Mucosa of stomach (tissue), 1 donor: ENCODE data around the gene NCAM2.

Experiments
- H3K27me3 ChIP-seq: one replicate; pipeline ENCODE4 v1.7.0; 2013; ENCODE audit warnings: mild to moderate bottlenecking, low read length; ENCODE audit not compliant: control insufficient read depth, insufficient read depth
- H3K36me3 ChIP-seq: one replicate; pipeline ENCODE4 v1.7.0; 2013; ENCODE audit warnings: low read length; ENCODE audit not compliant: control insufficient read depth, insufficient read depth
- H3K4me1 ChIP-seq: one replicate; pipeline ENCODE4 v1.7.0; 2013; ENCODE audit warnings: mild to moderate bottlenecking, low read length; ENCODE audit not compliant: control insufficient read depth, insufficient read depth
- H3K4me3 ChIP-seq: one replicate; pipeline ENCODE4 v1.7.0; 2013; ENCODE audit warnings: low read length
- H3K9ac ChIP-seq: one replicate; pipeline ENCODE4 v1.7.0; 2013; ENCODE audit warnings: mild to moderate bottlenecking, low read length, moderate library complexity
- H3K9me3 ChIP-seq: one replicate; pipeline ENCODE4 v1.7.0; 2013; ENCODE audit warnings: mild to moderate bottlenecking, low read length, moderate library complexity; ENCODE audit not compliant: control insufficient read depth
- donor health status: Pancreatic carcinoma.

The NCAM2 gene

DNA sequence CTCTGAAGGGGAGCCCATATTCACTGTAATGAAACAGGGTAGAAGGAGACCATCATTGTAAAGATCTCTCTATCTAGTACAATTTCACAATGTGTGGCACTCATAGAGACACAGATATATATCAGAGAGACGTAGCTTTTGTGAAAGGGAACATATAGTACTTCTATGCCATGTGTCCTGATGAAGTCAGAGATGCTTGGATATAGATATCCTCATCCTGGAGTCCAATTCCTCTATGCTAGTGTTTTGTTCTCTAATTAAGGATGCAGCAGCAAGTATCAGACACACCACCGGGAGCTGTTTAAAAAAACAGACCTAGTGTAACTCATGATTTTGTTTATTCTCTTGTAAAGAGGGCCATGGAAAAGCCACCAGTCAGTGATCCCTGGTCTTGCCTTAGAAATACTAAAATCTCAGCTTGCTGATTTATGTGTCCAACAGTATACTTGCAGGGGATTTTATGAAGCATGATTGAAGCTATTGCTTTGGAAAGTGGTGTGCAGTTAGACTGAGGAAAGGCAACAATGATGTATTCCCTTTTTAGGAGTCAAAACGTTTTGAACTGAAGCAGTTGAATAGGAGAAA, 2.5 kb downstream of the NCAM2 start:
- H3K4me3 ChIP-seq, result no peak overlapping the region
- H3K9me3 ChIP-seq, result no peaks in the 10 kb centered on the region
- H3K27me3 ChIP-seq, result peaks cover 14% of the 10 kb centered on the region
- H3K4me1 ChIP-seq, result peaks cover 10% of the 10 kb centered on the region
- H3K9ac ChIP-seq, result no peak overlapping the region
- H3K36me3 ChIP-seq, result no peaks in the 10 kb centered on the region

DNA sequence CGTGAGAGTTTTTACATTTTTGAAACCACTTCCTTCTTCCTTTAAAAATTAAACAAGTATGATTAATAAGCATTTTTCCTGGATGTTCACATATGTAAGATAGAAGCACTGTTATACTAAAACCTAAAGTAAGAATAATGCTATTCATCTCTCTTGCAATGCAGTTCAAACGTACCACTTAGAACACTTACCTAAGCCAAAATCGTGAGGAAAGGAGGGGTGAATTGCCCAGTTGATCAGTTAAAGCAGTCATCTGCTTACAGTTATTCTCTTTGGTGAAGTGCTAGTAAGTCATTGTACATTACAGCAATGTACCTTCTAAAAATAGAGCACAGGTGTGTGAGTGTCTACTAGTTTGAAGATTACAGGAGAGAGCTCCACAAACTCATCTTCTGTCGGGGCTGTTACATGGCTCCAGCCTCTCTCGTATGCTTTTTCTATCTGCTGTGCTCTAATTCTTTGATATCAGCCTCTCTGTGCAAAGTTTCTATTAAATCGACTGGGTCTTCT, 3.4 kb downstream of the NCAM2 start:
- H3K36me3 ChIP-seq, result no peaks in the 10 kb centered on the region
- H3K27me3 ChIP-seq, result peaks cover 14% of the 10 kb centered on the region
- H3K9me3 ChIP-seq, result no peaks in the 10 kb centered on the region
- H3K4me3 ChIP-seq, result no peak overlapping the region
- H3K4me1 ChIP-seq, result peaks cover 10% of the 10 kb centered on the region
- H3K9ac ChIP-seq, result no peak overlapping the region

DNA sequence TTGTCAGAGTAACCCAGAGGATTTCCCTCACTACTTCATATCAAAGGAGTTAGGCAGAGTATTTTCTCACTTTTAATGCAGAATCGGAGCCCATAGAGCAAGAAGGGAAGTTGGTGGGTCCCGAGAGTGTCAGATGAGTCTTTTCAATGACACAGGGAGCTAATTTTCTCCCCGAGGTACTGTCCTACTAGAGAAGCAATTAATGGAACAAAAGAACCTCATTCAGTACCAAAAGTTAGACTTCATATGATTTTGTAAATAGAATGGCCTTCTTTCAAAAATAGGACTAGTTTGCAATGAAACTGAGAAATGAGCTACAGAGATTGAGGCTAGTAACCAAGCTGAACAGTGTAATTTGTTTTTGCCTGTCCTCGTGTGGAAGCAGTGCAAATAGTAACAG, 3.9 kb downstream of the NCAM2 start:
- H3K27me3 ChIP-seq, result peaks cover 9% of the 10 kb centered on the region
- H3K9ac ChIP-seq, result no peak overlapping the region

DNA sequence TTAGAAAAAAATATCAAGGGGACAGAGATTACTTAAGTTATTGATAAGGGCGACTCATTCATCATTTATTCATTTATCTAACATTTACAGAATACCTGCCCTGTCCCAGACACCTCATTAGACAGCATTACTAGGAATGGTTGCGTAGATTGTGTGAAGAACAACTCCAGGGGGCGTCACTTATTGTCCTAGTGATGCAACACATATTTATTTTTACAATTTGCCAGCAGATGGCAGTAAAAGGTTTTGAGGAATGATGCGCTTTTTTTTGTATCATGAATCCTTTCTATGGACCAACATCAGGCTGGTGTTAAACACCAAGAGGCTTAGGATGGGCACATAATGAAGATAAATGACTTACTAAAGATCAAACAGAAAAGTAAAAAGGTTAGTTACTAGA, 5.5 kb downstream of the NCAM2 start:
- no peaks in the 10 kb centered on the region for H3K36me3 ChIP-seq
- H3K4me3 ChIP-seq, result no peak overlapping the region
- H3K9me3 ChIP-seq, result no peaks in the 10 kb centered on the region
- no peak overlapping the region for H3K9ac ChIP-seq
- no peaks in the 10 kb centered on the region for H3K27me3 ChIP-seq
- no peaks in the 10 kb centered on the region for H3K4me1 ChIP-seq

More for the DNA sequence above, 3.9 kb downstream of the NCAM2 start:
- Histone ChIP-seq H3K36me3 (no peaks in the 10 kb centered on the region), H3K9me3 (no peaks in the 10 kb centered on the region), H3K4me3 (no peak overlapping the region), H3K4me1 (peaks cover 8% of the 10 kb centered on the region)

DNA sequence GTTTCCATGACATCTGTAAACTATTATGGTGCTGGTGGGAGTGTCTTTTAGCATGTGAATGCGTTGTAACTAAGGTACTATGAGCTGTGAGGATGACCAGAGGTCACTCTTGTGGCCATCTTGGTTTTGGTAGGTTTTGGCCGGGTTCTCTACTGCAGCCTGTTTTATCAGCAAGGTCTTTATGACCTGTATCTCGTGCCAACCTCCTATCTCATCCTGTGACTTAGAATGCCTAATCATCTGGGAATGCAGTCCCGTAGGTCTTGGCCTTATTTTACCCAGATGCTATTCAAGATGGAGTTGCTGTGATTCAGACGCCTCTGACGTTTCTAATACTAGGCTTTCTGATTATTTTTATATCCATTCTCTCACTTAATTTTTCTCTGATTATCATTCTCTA, 9.4 kb downstream of the NCAM2 start:
- Histone ChIP-seq H3K4me3 (no peak overlapping the region), H3K27me3 (no peaks in the 10 kb centered on the region), H3K36me3 (no peaks in the 10 kb centered on the region), H3K9ac (no peak overlapping the region), H3K4me1 (no peaks in the 10 kb centered on the region), H3K9me3 (no peaks in the 10 kb centered on the region)

DNA sequence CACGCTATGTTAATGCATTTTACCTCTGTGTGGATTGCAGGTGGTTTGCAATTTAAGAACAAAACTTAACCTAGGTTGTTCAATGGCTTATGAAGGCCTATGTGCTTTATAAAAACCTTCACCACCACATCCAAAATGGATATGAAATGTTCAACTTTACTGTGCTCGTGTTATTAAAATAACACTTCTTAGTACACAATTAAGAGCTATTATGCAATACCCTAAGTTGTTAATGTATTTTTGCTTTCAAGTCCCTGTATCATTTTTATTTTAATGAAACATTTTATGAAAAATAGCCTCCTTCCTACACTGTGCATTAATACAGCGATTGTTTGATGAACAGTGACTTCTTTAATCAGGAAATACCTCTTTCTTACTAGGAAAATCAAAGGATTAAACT, 12.0 kb downstream of the NCAM2 start:
- Histone ChIP-seq H3K4me3 (no peak overlapping the region), H3K9me3 (no peaks in the 10 kb centered on the region), H3K9ac (no peak overlapping the region), H3K27me3 (no peaks in the 10 kb centered on the region), H3K4me1 (no peaks in the 10 kb centered on the region), H3K36me3 (no peaks in the 10 kb centered on the region)

DNA sequence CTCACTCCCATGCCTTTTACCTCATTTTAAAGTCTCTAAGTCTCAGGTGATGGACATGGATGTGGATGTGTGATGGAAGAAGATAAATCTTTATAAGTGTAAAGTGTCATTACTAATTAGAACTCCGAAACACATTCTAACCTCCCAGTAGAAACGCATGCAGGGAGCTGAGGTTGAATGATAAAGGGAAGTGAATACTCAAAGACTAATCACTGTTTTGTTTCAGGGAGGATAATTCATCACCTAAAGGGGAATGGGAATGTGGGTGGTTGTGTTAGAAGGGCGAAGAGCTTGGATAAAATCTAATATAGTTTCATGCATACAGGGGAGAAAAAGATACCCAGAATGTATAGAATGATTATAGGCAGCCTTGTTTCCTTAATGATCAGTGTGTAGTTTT, 12.5 kb downstream of the NCAM2 start:
- no peaks in the 10 kb centered on the region for H3K4me1 ChIP-seq

DNA sequence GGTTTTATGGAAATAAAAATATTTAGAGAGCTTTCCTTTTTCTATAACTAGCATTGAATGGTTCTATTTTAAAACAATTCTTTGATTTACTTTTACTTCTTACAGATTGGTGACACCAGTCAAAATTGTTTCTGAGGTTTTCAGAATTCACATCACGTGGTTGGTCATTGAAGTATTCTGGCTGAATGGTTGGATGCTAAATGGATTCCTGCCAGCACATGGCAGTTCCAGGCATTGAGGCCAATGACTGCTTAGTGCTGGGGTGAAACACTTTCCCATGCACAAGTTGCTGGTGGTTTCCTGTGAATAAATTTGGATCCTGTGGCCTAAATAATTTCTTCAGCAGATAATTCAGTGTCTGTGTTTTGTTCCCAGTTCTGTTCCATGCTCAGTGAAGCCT, 20.6 kb downstream of the NCAM2 start:
- H3K9me3 ChIP-seq, result no peaks in the 10 kb centered on the region
- no peaks in the 10 kb centered on the region for H3K27me3 ChIP-seq
- H3K4me1 ChIP-seq, result no peaks in the 10 kb centered on the region
- no peak overlapping the region for H3K4me3 ChIP-seq
- H3K36me3 ChIP-seq, result no peaks in the 10 kb centered on the region
- no peak overlapping the region for H3K9ac ChIP-seq

More for the DNA sequence above, 12.5 kb downstream of the NCAM2 start:
- Histone ChIP-seq H3K9ac (no peak overlapping the region), H3K9me3 (no peaks in the 10 kb centered on the region), H3K27me3 (no peaks in the 10 kb centered on the region), H3K36me3 (no peaks in the 10 kb centered on the region), H3K4me3 (no peak overlapping the region)

DNA sequence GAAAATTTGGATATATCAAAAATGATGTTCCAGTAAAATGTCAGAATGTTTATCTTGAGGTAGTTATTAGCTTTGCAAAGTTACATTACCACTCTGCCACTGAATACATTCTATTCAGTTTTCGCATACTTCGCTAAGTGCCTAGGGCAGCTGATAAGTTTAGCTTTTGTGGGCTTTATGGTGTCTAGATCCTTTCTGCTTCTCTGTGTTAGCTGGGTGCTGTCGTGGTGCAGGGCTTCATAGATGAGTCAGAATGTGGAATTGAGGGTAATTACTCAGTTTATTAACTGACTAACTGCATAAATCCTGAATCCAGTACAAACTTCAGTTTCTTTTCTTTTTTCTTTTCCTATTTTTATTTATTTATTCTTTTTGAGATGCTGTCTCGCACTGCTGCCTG, 21.5 kb downstream of the NCAM2 start:
- Histone ChIP-seq H3K36me3 (no peaks in the 10 kb centered on the region), H3K4me3 (no peak overlapping the region), H3K4me1 (no peaks in the 10 kb centered on the region), H3K27me3 (no peaks in the 10 kb centered on the region), H3K9ac (no peak overlapping the region), H3K9me3 (no peaks in the 10 kb centered on the region)

DNA sequence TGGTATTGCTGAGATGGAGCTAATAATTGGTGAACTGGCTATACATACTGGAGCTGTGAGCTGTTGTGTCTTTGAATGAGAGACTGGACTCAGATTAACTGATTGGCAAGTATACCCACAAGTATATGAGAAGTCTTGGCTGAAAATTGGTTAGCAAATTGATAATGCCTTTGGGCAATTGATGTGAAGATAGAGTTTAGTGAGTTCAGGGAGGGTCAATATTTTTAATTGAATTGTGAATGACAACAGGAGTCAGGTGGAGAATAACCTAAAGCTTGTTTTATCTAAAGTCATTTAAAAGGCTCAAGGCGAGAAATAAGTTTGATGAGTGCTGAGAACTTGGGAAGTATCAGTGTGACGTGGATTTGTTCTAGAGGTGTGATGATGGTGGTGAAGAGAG, 27.5 kb downstream of the NCAM2 start:
- Histone ChIP-seq H3K4me3 (no peak overlapping the region), H3K27me3 (no peaks in the 10 kb centered on the region), H3K9ac (no peak overlapping the region), H3K4me1 (no peaks in the 10 kb centered on the region), H3K9me3 (no peaks in the 10 kb centered on the region), H3K36me3 (no peaks in the 10 kb centered on the region)

DNA sequence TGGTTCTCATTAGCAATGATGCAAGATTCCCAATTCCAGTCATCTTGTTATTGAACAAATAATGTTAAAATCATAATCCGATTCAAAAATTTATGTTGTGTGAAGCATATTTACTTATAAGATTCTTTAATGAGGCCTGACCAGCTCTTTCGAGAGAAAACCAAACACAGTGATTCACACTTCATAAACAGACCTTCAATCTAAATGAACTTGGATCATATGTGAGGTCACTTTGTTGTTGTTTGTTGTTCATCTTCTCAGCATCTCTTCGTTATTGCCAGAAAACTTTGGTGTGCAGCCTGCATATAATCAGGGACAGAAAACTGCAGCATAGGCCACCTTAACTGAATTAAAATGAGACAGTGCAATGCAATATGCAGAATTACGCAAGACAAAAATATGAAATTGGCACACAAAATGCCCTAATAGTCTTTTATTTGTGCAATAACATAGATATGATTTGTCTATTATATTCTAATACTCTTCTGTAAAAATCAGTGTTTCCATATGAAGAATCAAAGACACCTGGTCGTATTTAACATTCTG, 30.1 kb downstream of the NCAM2 start:
- H3K9ac ChIP-seq, result no peak overlapping the region
- H3K36me3 ChIP-seq, result no peaks in the 10 kb centered on the region
- H3K4me1 ChIP-seq, result no peaks in the 10 kb centered on the region
- H3K27me3 ChIP-seq, result no peaks in the 10 kb centered on the region
- no peaks in the 10 kb centered on the region for H3K9me3 ChIP-seq
- no peak overlapping the region for H3K4me3 ChIP-seq

DNA sequence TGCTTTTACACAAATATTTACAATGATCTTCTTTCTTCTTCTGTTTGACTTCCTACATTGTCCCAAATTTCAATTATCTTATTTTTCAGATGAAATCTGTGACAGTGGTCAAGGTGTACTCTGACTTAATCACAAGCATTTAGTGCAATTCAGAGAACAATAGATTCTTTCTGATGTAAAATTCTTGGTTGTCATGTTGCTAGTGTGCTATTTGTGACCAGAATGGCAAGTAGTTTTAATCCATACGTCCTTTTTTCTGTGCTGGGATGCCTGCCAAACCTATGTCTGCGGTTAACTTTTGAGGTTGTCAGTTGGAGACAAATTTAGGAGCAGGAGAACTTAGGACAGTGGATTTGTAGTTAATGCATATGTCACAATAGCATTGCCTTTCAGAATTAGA, 31.0 kb downstream of the NCAM2 start:
- H3K9ac ChIP-seq, result no peak overlapping the region
- no peaks in the 10 kb centered on the region for H3K36me3 ChIP-seq
- H3K27me3 ChIP-seq, result no peaks in the 10 kb centered on the region
- no peak overlapping the region for H3K4me3 ChIP-seq
- no peaks in the 10 kb centered on the region for H3K4me1 ChIP-seq
- no peaks in the 10 kb centered on the region for H3K9me3 ChIP-seq

DNA sequence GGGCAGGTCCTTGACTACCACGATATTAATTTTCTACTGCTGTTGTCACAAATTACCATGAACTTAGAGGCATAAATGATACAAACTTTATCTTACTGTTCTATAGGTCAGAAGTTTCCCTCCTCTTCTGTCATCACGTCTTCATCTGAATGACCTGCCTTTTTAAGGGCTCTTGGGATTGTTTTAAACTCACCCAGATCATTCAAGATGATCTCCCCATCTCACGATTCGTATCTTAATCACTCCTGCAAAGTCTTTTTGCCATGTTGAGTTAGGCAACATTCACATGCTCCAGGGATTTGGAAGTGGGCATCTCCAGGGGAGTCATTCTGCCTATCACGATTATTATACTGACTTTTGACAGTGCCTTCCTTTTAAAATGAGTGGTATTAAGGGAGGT, 32.1 kb downstream of the NCAM2 start:
- H3K27me3 ChIP-seq, result no peaks in the 10 kb centered on the region
- H3K4me3 ChIP-seq, result no peak overlapping the region
- no peak overlapping the region for H3K9ac ChIP-seq
- H3K4me1 ChIP-seq, result no peaks in the 10 kb centered on the region
- H3K9me3 ChIP-seq, result no peaks in the 10 kb centered on the region
- no peaks in the 10 kb centered on the region for H3K36me3 ChIP-seq
